HUES48 (cell line): ENCODE results near the gene KLHL18.
"Not testable (repeated sequence)": the region's sequence is repeated elsewhere in the genome, so short reads cannot be mapped to it uniquely, and the experiment has no call there.

Source experiments
- H3K27ac ChIP-seq: one replicate; pipeline ENCODE4 v1.7.0; 2013; ENCODE audit warnings: low read depth, low read length, inconsistent platforms
- H3K27me3 ChIP-seq: 2 replicates; pipeline ENCODE4 v1.6.1; 2013; ENCODE audit warnings: mild to moderate bottlenecking, low read length; ENCODE audit not compliant: control insufficient read depth, insufficient read depth
- H3K36me3 ChIP-seq: 2 replicates; pipeline ENCODE4 v1.6.1; 2013; ENCODE audit warnings: low read length; ENCODE audit not compliant: control insufficient read depth, insufficient read depth
- H3K4me1 ChIP-seq: 2 replicates; pipeline ENCODE4 v1.6.1; 2013; ENCODE audit warnings: mild to moderate bottlenecking, low read length; ENCODE audit not compliant: control insufficient read depth, insufficient read depth
- H3K4me3 ChIP-seq: 2 replicates; pipeline ENCODE4 v1.5.1; 2013; ENCODE audit warnings: mild to moderate bottlenecking, low read depth, low read length
- H3K9ac ChIP-seq: 2 replicates; pipeline ENCODE4 v1.6.1; 2013; ENCODE audit warnings: mild to moderate bottlenecking, low read depth, low read length, moderate library complexity
- H3K9me3 ChIP-seq: 2 replicates; pipeline ENCODE4 v1.6.1; 2013; ENCODE audit warnings: low read length; ENCODE audit not compliant: control insufficient read depth, insufficient read depth

Gene KLHL18

DNA sequence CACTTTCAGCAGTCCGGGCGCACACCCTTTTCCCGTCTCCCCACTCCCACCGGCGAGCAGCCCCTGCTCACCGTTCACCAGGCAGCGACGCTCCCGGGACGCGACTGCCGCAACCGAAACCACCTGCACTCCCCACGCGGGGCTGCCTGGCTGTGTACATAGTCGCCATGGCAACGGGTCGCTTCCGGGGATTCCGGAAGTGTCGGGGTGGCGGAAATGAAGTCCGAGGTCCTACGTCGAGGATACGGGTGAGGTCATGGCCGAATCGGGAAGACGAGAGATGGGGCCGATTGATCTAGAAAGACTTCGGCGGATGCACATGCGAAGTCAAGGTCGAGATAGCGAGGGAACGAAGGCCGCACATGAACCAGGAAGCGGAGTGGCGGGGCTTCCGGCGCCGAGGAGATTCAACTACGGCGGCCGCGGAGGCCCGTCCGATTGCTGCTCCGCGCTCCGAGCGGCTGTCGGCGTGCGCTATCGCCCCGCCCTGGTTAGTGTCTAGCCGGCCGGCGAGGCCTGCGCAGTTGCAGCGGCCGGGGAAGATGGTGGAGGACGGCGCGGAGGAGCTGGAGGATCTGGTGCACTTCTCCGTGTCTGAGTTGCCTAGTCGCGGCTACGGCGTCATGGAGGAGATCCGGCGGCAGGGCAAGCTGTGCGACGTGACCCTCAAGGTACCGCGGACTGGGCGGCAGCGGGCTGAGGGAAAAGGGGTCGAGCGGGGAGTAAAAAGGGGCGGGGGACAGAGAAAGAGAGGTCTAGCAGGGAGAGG is at the start of gene KLHL18, which contains the start of gene KIF9:
Gene KLHL18, plus strand, starts transcription at position 521 of the 769 bp plus-strand sequence. Its CDS starts 22 bp downstream, at position 543.
Gene KIF9, minus strand, starts transcription at position 376 of the 769 bp plus-strand sequence. CDS start 5,425 bp downstream, outside the sequence.
- H3K9me3 ChIP-seq = no peaks in the 10 kb centered on the region
- no peaks in the 10 kb centered on the region for H3K27me3 ChIP-seq
- H3K27ac ChIP-seq = peak within 1 kb of the TSS; percentile 98
- 0 out of 2 replicates have a peak, but pooled peaks cover 10% of the 10 kb centered on the region for H3K4me1 ChIP-seq
- H3K9ac ChIP-seq = peak within 1 kb of the TSS; percentile 85
- H3K4me3 ChIP-seq = peak within 1 kb of the TSS; percentile 88
- H3K36me3 ChIP-seq = peaks cover 7% of the 10 kb centered on the region

DNA sequence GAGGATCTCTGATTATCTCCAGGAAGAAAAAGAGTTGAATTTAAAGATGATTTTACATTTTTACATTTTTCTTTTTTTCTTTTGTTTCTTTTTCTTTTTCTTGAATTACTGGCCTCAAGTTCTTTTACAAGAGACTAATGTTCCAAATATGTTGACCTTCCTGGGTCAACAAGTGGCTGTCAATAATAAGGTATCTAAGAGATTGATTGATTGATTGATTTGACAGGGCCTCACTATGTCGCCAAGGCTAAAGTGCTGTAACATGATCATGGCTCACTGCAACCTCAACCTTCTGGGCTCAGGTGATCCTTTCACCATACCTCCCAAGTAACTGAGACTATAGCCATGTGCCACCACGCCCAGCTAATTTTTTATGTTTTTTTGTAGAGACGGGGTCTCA is 44.7 kb upstream of the KLHL18 start:
- H3K9ac ChIP-seq = no peak overlapping the region
- H3K27me3 ChIP-seq = no peaks in the 10 kb centered on the region
- H3K9me3 ChIP-seq = no peaks in the 10 kb centered on the region
- no peaks in the 10 kb centered on the region for H3K36me3 ChIP-seq
- no peak overlapping the region for H3K4me3 ChIP-seq
- H3K27ac ChIP-seq = no peak overlapping the region
- H3K4me1 ChIP-seq = no peaks in the 10 kb centered on the region

DNA sequence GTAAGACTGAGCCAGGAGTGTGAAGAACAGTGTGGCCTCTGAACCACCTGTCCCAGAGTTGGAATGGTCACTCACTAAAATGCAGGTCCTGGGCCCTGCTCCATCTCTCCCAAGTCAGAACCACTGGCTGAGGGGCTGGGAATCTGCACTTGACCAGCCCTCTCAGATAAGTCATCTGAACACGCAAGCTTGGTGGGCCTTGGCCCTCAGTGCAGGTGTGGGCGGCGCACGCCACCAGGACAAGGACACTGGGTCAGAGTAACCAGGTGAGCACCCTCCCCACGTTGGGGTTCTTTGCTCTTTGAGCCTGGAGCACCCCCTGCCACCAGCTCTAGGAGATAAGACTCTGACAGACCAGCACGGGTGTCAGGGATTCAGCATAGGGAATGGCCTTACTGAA is 42.8 kb upstream of the KLHL18 start:
- Histone ChIP-seq H3K4me3 (no peak overlapping the region), H3K27ac (no peak overlapping the region), H3K36me3 (no peaks in the 10 kb centered on the region), H3K27me3 (no peaks in the 10 kb centered on the region), H3K9me3 (no peaks in the 10 kb centered on the region), H3K4me1 (no peaks in the 10 kb centered on the region), H3K9ac (no peak overlapping the region)

GRCh38 chr3:47243419-47244147 is 39.2 kb upstream of the KLHL18 start:
- Histone ChIP-seq H3K36me3 (no peaks in the 10 kb centered on the region), H3K4me3 (no peak overlapping the region), H3K27ac (no peak overlapping the region), H3K27me3 (no peaks in the 10 kb centered on the region), H3K9me3 (no peaks in the 10 kb centered on the region), H3K4me1 (no peaks in the 10 kb centered on the region), H3K9ac (no peak overlapping the region)

DNA sequence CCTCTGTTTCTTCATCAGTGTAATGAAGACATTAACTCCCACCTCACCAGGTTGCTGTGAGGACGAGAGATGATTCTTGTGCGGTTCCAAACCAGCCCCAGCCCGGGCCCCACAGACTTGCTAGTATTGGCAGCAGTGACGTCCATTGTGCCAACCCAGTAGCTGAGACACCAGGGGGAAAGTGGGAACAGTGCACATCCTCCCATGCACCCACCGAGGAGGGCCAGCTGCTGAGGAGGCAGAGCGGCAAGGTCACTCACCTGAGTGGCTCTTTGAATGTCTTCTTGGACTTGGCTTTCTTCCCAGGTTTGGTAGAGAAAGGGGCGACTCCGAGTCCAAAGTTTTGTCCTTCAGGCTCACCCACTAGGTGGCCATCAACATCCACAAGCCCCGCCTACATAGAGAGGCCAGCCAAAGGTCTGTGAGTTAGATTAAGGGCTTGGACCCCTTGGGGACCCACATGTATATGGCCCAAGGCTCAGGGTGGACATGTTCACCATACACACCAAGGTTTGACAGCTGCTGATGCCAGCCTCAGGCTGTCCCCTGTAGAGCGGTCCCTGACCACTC is 38.1 kb upstream of the KLHL18 start:
- Histone ChIP-seq H3K27me3 (no peaks in the 10 kb centered on the region), H3K4me1 (no peaks in the 10 kb centered on the region), H3K36me3 (no peaks in the 10 kb centered on the region), H3K4me3 (no peak overlapping the region), H3K9me3 (no peaks in the 10 kb centered on the region), H3K9ac (no peak overlapping the region), H3K27ac (no peak overlapping the region)

DNA sequence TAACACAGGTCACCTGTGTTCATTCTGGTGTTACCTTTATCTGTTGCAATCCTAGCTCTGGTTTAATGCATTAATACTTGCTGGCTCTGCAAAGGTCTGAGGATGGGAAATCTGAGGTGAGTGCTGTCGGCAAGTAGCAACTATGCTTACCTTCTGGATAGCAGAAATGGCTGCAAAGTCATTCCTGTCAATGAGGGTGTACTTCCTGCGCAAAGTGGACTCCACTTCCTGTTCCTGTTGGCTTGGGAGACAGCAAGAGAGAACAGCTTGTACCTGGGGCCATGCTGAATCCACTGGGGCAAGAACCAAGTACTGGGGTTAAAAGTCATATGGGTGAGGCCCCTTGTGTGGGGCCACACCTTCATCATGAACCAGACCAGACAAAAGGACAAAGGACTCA is 37.5 kb upstream of the KLHL18 start:
- Histone ChIP-seq H3K9me3 (no peaks in the 10 kb centered on the region), H3K4me1 (peaks cover 2% of the 10 kb centered on the region), H3K9ac (no peak overlapping the region), H3K27ac (no peak overlapping the region), H3K36me3 (no peaks in the 10 kb centered on the region), H3K4me3 (no peak overlapping the region), H3K27me3 (no peaks in the 10 kb centered on the region)

- Histone ChIP-seq H3K27me3 (no peaks in the 10 kb centered on the region), H3K27ac (no peak overlapping the region), H3K36me3 (no peaks in the 10 kb centered on the region), H3K4me3 (no peak overlapping the region), H3K4me1 (peaks cover 4% of the 10 kb centered on the region), H3K9ac (no peak overlapping the region), H3K9me3 (no peaks in the 10 kb centered on the region)
Observed at GRCh38 chr3:47247131-47248064, 35.3 kb upstream of the KLHL18 start.

GRCh38 chr3:47250309-47251060 is 32.3 kb upstream of the KLHL18 start:
- no peak overlapping the region for H3K27ac ChIP-seq
- H3K4me1 ChIP-seq = peaks cover 4% of the 10 kb centered on the region
- H3K9ac ChIP-seq = no peak overlapping the region
- H3K4me3 ChIP-seq = no peak overlapping the region
- no peaks in the 10 kb centered on the region for H3K36me3 ChIP-seq
- no peaks in the 10 kb centered on the region for H3K27me3 ChIP-seq
- H3K9me3 ChIP-seq = no peaks in the 10 kb centered on the region

GRCh38 chr3:47251085-47251484 is 31.7 kb upstream of the KLHL18 start:
- H3K4me3 ChIP-seq, H3K27ac ChIP-seq, H3K9me3 ChIP-seq, H3K27me3 ChIP-seq, H3K4me1 ChIP-seq, H3K9ac ChIP-seq, H3K36me3 ChIP-seq: not testable (repeated sequence)

- H3K9me3 ChIP-seq = no peaks in the 10 kb centered on the region
- no peak overlapping the region for H3K4me3 ChIP-seq
- no peaks in the 10 kb centered on the region for H3K36me3 ChIP-seq
- H3K27me3 ChIP-seq = no peaks in the 10 kb centered on the region
- peaks cover 4% of the 10 kb centered on the region for H3K4me1 ChIP-seq
- no peak overlapping the region for H3K9ac ChIP-seq
- no peak overlapping the region for H3K27ac ChIP-seq
Observed at GRCh38 chr3:47251689-47252088, 31.1 kb upstream of the KLHL18 start.
